GM19023 (cell line): ENCODE measurements around the gene HCN3.
A peak's percentile ranks its signal among the peaks of the same experiment; 100 is the strongest.

ENCODE experiments used
- ATAC-seq: cut with Tn5 transposase; IDR thresholded peaks from one replicate; pipeline ENCODE4 v1.9.1; 2021; ENCODE audit warnings: mild to moderate bottlenecking, moderate library complexity; ENCODE audit not compliant: unreplicated experiment

HCN3 gene

GRCh38 chr1:155254228-155254713 lies 23.0 kb upstream of the HCN3 start:
- no peak for ATAC-seq

GRCh38 chr1:155254714-155255242 lies 22.5 kb upstream of the HCN3 start:
- no peak for ATAC-seq

GRCh38 chr1:155255243-155256007 lies 21.8 kb upstream of the HCN3 start, which contains the start of gene ENTREP3:
Gene ENTREP3 (minus strand): TSS chr1:155255483. CDS start chr1:155254877, 606 bp downstream.
- ATAC-seq, result peak; percentile 60

- no peak for ATAC-seq
These were observed 21.0 kb upstream of the HCN3 start for GRCh38 chr1:155256058-155256852.

- ATAC-seq, result no peak
These were observed 17.0 kb upstream of the HCN3 start for GRCh38 chr1:155260276-155260675.

- ATAC-seq, result no peak
These were observed 15.8 kb upstream of the HCN3 start for GRCh38 chr1:155261493-155261851.

GRCh38 chr1:155261852-155262673 lies 15.2 kb upstream of the HCN3 start, which contains the start of gene SCAMP3:
Gene SCAMP3 (minus strand): TSS chr1:155262360. CDS start chr1:155262151, 209 bp downstream.
- peak; percentile 94 for ATAC-seq

- ATAC-seq, result no peak
These were observed 14.2 kb upstream of the HCN3 start for GRCh38 chr1:155263067-155263466.

GRCh38 chr1:155266553-155266952 lies 10.7 kb upstream of the HCN3 start:
- no peak for ATAC-seq

GRCh38 chr1:155267373-155267772 lies 9.9 kb upstream of the HCN3 start:
- ATAC-seq, result no peak

- no peak for ATAC-seq
These were observed 8.6 kb upstream of the HCN3 start for GRCh38 chr1:155268630-155269029.

GRCh38 chr1:155269381-155269780 lies 7.9 kb upstream of the HCN3 start:
- no peak for ATAC-seq

- peak; percentile 40 for ATAC-seq
These were observed 4.6 kb upstream of the HCN3 start for GRCh38 chr1:155272466-155273342.

- ATAC-seq, result peak; percentile 75
These were observed 3.7 kb upstream of the HCN3 start, which contains the start of gene CLK2 for GRCh38 chr1:155273343-155274245. Gene CLK2 (minus strand): TSS chr1:155273504. CDS start chr1:155270977, 2,527 bp downstream.

GRCh38 chr1:155277902-155278688 lies 832 bp downstream of the HCN3 start:
- ATAC-seq, result no peak

GRCh38 chr1:155278689-155279160 lies 1.5 kb downstream of the HCN3 start:
- ATAC-seq, result no peak

GRCh38 chr1:155279268-155279667 lies 2.0 kb downstream of the HCN3 start:
- no peak for ATAC-seq
